Urothelium cell line (cell line): ENCODE measurements around the gene UNC13B.

Experiments used
- DNase-seq: peaks from one replicate; pipeline ENCODE4 v3.0.0; 2011; ENCODE audit warnings: low spot score, mixed read lengths
- FAIRE-seq: peaks from 2 replicates; lab custom pipeline; 2011; peaks lifted over from hg19 to GRCh38; lab: Jason Lieb, UNC

The UNC13B gene

DNA sequence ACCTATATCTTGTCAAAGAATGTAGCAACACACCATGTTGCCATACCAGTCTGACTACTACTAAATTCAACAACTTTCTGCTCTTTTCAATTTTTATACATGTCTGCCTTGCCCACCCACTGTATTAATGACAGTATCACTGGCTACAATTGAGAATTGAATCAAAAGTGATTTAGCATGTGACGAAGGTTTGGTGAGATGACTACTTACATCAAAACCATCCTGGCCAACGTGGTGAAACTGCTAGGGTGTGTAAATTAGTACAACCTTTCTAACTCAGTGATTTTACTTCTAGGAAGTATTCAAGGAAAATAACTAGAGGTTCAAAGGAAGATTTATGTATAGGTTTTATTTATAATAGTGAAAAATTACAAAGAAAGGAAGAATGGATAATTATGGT is 109.8 kb downstream of the UNC13B start:
- FAIRE-seq (no peak), DNase-seq (no peak)

DNA sequence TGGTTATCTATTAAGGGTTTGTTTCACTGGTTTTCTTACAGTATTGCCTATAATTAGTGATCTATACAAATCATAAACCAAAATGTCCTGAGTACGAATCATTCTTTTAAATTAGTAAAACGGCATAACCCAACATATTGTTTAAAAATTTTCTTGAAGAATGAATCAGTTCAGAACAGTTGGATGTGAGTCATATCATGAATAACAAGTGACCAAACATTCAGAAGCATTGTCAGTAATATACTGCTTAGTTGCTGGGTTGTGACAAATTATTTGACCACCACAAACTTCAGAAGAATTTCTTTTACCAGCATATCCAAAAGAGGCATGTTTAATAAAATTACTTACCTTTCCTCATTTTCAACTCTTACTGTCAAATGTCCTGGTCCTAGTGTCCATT is 111.2 kb downstream of the UNC13B start:
- FAIRE-seq: no peak

DNA sequence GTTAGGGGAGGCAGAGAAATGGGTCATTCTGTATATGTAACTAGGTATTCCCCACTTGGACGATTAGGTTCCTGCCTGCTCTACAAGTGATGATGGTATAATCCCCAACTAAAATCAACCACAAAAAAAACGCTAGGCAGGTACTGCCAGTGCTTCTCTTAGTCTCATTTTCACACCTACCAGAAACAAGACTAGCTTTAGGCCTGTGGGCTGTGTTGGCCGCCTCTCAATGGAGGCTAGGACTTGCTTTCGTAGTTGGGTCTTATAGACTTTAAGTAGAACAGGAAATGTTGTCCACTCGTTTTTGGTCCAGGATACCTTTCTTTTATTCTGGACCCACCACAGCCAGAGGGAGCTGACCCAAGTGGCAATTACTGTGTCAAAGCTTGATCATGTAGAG is 111.8 kb downstream of the UNC13B start:
- DNase-seq (no peak), FAIRE-seq (peak; percentile 42)

More for the DNA sequence above, 111.2 kb downstream of the UNC13B start:
- DNase-seq: no peak

DNA sequence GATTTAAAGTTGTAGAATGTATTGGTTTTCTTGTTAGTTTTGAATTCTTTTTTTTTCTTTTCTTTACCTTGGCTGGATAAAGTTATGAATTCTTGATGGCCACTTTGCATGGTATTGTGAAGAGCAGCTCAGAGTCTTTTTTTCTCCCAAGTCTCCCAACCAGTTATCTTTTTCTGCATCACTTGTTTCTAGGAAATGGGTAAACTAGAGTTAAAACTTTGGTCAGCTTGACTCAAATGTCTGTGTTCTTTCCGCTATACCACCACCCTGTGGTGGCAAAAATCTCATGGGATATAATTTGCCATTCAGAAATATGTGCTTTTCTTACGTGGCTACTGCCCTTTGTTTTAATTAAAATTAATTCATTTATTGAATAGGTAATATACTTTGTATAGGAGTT is 113.2 kb downstream of the UNC13B start:
- FAIRE-seq (no peak), DNase-seq (no peak)

DNA sequence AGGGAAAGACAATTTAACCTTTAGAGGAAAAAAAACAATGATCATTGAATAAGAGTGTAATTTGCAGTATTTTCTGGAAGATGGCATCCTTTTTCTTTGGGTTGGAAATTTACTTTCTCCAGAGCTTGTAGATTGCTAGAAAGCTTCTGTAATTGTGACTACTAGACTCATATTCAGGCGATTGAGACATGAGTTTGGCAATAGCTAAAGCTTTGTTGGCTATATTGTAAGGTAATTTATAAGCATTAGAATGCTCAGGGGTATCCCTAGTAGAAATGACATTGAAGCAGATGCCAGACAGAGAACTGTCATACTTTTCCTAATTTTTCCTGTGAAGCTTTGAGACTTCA is 115.3 kb downstream of the UNC13B start:
- FAIRE-seq (no peak), DNase-seq (no peak)

DNA sequence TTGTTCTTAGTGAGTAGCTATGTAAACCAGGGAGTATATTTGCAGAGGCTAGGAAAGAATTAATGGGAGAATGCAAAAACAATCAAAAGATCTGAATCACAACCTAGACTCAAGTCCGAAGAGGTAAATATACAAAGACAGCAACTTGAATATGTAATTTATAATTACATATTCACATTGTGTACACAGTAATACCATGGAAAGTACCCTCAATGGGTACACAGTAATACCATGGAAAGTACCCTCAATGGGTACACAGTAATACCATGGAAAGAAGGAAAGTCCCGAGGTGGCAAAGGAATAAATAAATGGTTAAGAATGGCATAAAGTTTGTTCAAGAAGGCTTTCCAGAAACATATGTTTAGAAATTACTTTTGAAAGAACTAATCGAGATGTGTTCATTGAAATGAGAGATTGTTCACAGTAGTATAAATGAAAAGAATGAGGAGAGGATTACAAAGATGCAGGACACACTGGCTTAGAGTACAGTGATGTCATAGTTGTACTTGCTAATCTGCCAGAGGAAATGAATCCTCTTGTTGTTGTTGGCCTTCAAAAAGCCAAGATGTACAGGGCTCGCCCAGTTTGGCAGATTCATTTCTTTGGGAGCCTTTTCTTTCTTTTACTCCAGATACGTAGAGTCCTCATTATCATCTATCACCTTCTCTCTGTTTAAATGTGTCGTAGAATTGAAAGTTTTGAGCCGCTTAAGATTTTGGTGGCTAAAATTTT is 116.0 kb downstream of the UNC13B start:
- FAIRE-seq (no peak), DNase-seq (no peak)

DNA sequence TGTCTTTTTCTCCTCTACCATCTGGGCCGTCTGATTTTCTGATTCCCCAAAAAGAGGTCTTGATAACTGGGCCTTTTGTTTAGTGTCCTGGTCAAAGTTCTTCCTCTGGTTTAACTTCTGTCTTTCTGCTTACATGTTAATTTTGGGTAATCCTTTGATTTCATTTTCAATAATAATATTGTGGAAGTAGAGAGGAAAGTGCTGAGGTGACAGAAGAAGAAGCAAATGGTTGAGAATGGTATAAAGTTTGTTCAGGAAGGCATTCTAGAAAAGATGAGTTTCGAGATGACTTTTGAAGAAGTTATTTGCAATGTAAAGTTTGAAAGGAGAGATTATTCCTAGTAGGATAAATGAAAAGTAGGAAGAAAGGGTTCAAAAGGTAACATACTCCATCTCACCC is 118.1 kb downstream of the UNC13B start:
- FAIRE-seq (no peak), DNase-seq (no peak)

DNA sequence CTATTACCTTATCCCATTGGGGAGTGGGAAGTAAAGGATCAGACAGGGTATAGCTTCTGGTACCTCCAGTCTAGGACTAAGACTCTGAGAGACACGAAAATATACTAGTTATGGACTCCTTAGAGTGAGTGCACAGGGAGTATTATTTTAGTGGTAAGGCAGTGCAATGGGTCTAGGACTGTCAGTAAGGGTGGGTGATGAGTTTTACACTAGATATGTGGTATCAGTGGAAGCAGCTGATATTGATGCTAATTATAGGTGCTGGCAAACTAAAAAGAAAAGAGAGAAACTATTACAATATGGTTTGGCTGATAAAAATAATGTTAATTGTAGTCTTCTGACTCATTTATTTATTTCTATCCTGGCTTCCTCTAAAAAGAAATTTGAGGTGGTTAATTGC is 118.6 kb downstream of the UNC13B start:
- DNase-seq: no peak
- FAIRE-seq: no peak

DNA sequence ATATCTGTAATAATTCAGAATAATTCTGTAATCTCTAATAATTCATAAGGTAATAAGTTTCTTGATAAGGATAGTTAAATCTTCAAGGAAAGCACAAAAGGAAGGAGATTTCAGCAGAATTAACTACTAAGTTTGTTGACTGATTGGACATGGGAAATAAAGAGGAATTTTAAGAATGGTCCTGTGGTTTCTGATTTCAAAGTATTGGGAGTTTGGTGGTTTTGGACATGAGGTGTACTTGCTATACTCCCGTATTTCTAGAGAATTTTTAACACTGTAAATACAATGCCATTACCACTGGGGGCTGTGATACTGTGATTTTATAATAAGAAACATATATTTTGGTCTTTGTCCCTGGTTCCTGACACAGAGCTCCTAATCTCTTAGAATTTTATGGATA is 123.9 kb downstream of the UNC13B start:
- DNase-seq (no peak), FAIRE-seq (no peak)

DNA sequence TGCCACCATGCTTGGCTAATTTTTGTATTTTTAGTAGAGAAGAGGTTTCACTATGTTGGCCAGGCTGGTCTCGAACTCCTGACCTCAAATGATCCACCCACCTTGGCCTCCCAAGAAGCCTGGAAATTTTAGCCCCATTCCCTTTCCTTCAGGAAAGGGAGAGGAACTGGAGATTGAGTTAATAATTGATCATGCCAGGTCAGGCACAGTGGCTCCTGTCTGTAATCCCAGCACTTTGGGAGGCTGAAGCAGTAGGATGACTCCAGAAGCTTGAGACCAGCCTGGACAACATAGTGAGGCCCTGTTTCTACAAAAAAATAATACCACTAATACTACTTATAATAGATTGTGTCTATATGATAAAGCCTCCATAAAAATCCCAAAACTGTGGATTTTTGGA is 124.6 kb downstream of the UNC13B start:
- no peak for FAIRE-seq
- DNase-seq: no peak

DNA sequence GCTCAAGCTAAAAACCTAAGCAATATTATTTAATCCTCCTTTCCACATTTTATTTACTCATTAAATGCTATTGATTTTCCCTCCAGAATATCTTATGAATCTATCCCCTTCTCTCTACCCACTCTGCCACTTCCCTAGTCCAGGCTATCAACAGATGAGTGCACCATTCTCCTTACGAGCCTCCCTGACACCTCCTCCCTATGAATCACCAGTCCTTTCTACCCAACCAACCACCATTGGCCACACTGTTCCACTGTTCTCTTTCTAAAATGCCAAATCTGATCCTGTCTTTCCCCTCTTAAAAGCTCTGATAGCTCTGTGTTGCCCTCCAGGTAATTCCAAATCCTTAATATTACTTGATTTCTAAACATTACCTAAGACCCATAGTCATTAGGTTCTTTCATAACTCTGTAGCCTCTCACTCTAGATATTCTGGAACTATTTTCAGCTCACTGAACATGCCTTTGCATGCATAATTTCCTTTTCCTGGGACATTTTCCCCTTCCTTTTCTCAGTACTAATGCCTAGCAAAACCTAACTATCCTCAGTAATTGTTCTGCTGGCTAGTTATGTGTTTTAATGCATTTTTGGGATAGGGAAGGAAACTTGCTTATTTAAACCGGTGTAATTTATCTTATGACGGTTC is 126.3 kb downstream of the UNC13B start:
- FAIRE-seq (no peak), DNase-seq (no peak)

DNA sequence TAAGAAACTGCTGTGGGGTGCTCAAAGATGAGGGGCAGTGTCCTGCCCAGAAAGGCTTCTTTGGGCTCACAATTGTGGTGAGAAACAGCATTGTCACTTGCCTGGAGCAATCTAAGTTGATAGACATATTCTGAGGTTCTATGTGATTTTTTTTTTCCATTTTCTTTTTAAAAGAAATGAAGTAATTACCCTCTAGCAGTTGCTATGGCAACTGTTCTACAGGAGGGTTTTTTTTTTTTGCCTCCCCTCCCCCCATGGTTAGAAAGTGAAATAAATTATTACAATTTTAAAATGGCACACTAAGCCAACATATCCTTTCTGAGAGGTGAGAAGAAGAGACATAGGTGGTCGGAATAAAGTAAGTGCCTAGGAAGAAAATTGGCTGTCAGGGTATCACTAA is 127.0 kb downstream of the UNC13B start:
- DNase-seq: no peak
- FAIRE-seq: no peak

DNA sequence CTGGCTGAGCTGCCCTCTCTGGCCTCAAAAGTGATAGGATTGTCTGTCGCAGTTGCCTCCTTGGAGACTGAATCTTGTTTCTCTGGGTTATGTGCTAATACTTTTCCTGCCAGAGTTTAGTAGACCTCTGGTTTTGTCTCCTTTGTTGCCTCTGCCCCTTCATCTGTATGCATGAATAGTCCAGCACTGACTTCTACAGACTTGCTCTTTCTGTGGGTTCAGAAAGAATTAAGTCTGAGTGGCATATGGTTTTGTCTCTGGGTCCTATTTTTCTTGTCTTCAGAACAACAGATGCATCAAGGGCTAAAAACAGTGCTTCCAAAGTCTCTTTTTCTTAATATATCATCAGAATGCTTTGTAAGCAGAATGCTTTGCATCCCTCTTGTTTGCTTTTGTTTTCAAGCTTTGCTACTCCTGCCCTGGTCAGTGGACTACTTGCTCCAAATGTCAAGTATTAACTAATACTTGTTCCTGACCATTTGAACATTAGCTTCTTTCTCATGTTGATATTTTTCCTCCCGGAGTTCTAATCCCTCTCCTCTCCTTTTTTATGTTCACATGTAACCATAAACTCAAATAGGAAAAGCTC is 131.7 kb downstream of the UNC13B start:
- no peak for FAIRE-seq
- no peak for DNase-seq

DNA sequence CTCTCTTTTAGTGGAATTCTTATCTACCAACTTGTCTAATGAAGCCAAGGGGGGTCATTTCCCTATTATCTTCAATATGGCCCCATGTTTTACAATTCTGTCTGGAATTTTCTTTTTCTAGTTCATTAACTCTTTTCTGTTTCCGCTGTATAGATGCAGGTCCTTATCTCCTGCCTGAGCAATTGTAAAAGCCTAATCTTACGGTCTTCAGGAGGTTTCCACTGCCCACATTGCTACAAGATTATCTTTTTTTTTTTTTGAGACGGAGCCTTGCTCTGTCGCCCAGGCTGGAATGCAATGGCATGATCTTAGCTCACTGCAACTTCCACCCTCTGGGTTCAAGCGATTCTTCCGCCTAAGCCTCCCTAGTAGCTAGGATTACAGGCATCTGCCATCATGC is 132.3 kb downstream of the UNC13B start:
- no peak for DNase-seq
- FAIRE-seq: no peak

DNA sequence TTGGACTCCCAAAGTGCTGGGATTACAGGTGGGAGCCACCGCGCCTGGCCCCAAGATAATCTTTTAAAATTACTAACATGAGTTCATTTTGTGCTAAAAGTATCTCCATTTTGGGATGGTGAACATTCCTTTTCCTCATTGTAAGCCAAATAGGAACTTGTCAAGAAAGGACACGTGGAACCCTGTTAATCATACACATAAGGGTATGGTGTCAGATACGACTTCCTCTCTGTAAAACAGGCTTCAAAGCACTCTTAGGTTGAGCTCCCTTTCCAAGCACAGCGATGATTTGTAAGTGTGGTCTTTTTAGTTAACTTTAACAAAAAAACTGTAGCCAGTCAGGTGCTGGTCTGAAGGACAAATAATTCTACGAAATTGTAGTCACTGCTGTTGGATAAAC is 132.7 kb downstream of the UNC13B start:
- FAIRE-seq: no peak
- DNase-seq: no peak

DNA sequence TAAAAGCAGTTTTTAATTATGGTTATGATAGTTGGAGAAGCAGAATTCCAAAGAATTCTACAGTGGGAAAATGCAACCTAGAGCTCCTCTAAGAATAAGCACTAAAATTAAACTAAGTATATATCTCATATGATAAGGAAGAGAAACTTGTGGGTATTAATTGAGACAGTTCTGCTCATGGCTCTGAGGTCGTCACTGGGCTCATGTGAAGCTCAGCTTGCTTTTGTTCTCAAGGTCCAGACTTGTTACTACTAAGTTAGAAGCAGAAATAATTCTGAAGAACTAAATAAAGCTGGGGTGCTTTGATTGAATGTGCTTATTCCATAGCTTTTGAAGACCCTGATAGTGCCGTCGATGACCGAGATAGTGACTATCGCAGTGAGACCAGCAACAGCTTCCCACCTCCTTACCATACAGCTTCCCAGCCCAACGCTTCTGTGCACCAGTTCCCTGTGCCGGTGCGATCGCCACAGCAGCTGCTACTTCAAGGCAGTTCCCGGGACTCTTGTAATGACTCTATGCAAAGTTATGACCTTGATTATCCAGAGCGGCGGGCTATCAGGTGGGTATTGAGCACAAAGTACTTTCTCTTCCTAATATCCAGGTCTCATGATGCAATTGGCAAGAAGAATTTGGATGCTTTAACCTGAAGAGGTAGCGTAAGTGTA is 133.7 kb downstream of the UNC13B start:
- DNase-seq: no peak
- FAIRE-seq: no peak

DNA sequence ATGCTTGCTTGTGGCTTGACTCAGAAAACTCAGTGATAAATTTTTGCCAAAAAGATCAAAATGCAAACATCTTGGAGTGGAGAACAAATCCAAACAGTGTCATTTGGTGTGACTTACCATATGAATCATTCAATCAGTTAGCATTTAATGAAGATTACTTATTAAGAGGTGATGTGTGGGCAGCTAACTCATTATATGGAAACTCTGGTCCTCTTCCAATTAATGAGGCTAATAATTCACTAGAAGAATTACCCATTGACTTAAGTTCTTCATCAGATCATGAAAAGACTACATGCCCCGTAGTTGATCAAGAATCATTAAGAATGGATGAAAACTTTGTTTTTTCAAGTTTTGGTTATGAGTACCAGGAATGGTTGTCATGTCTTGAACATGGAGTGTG is 141.8 kb downstream of the UNC13B start:
- FAIRE-seq (no peak), DNase-seq (no peak)

DNA sequence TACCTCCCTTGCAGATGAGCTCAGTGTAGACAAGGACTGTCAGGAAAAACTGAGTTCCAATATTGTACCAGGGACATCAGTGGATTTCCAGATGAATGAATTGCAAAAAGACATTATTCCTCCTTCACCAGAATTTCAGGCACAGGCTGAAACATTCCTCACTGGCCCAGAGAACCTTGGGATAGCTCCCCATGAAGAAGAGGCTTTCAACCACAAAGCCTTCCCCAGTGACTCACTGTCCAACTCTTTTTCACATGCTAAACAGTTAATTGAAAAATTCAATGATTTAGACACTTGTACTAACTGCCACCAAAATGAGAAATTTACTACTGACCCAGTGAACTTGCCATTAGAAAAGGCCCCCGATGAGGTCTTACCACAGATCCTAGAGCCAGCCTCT is 144.5 kb downstream of the UNC13B start:
- FAIRE-seq (no peak), DNase-seq (no peak)

DNA sequence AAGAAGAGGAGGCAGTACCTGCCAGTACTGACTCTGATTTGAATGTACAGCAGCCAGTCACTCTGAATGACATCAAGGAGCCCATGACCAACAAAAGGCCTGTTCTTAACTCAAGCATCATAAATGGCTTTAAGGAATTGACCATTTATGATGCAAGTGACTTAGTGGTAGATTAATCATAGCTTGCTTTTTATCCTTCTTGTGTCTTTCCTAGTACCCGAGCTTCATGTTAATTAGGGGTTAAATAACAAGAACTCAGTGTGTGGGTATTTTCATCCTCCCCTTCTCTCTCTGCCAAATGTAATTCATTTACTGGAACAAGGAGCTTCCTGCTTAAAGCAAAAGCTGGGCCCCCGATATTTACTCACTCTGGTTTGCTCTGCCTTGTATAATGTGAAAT is 146.5 kb downstream of the UNC13B start:
- FAIRE-seq: no peak

DNA sequence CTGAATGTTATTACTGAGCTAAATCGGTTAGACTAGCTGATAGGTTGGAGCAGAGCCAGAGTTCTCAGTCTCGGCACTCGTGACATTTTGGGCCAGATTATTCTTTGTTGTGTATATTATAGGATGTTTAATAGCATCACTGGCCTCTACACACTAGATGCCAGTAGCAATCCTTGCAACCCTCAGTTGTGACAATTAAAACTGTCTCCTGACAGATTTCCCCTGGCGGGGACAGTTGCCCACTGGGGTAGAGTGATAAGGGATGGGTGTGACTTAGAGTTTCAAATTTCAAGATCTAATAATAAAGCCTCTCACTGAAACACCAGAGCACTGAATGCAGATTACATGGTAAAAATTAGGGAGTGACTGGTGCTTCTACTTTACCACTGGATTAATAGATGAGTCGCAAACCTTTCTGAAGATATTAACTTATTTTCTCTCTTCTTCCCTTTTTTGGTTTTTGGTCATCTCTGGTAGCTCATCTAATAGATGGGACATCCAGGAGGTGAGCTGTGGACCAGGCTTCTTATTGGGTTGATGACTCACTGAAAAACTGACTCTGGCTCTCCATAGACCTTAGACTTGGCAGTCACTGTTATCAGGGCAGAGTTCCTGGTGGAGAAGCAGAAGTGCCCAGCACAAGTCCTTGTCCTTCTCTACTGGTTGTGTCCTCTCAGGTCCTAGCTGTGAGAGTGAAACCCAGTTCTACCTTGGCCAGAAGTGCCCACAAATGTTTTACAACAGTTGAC is 150.3 kb downstream of the UNC13B start:
- DNase-seq (no peak), FAIRE-seq (no peak)

More for the DNA sequence above, 146.5 kb downstream of the UNC13B start:
- no peak for DNase-seq

DNA sequence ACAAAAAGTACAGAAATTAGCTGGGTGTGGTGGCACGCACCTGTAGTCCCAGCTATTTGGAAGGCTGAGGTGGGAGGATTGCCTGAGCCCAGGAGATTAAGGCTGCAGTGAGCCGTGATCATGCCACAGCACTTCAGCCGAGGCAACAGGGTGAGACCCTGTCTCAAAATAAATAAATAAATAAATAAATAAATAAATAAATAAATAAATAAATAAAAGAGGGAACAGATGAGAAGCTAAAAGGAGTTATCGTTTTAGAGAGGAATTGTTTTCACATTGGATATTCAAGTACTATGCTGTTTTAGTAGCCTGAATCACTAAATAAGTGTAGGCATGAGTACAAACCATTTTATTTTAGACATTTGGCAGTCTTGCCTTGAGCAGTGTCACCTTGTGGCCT is 151.7 kb downstream of the UNC13B start:
- DNase-seq (no peak), FAIRE-seq (no peak)
